Thyroid gland (tissue), 4 donors: ENCODE data around the gene ZNF407. TPM values are rescaled to one million over a fixed set of nuclear protein-coding genes. Genes with fewer than 3 reads are reported as not detected.

ENCODE experiments used
- DNase-seq, 2 donors: peaks; one replicate each; pipeline ENCODE4 v3.0.0-alpha.2; 2019
- H3K27ac ChIP-seq, 3 donors: fragments of 200-600 bp; sonication (generic); 1 replicate in 2 of 3; 2 replicates in 1 of 3; pipeline ENCODE4 v1.5.1; 2016 to 2019; ENCODE audit warnings: mild to moderate bottlenecking in 1 of 3, moderate library complexity in 1 of 3
- H3K27me3 ChIP-seq: fragments of 200-600 bp; sonication (generic); one replicate; pipeline ENCODE4 v1.5.1; 2019
- H3K36me3 ChIP-seq, 2 donors: fragments of 200-600 bp; sonication (generic); one replicate each; pipeline ENCODE4 v1.5.1; 2016 to 2019
- H3K4me1 ChIP-seq, 2 donors: fragments of 200-600 bp; sonication (generic); one replicate each; pipeline ENCODE4 v1.5.1; 2017 to 2019
- H3K4me3 ChIP-seq, 3 donors: fragments of 200-600 bp; sonication (generic); replicated peaks in 1 of 3; 1 replicate in 2 of 3; 2 replicates in 1 of 3; pipeline ENCODE4 v1.5.1; 2016; ENCODE audit warnings: mild to moderate bottlenecking in 1 of 3
- H3K9me3 ChIP-seq: fragments of 200-600 bp; sonication (generic); one replicate; pipeline ENCODE4 v1.5.1; 2017
- CTCF ChIP-seq, 6 experiments: fragments of 200-600 bp in 3 of 6; fragments of 450-650 bp in 3 of 6; sonication (generic) in 3 of 6; IDR thresholded peaks; one replicate each; pipeline ENCODE4 v1.5.1; 2016 to 2019; ENCODE audit warnings: antibody characterized with exemption in 6 of 6, mild to moderate bottlenecking in 2 of 6, inconsistent platforms in 1 of 6, moderate library complexity in 1 of 6
- POLR2A ChIP-seq, 2 donors: fragments of 450-650 bp; IDR thresholded peaks; one replicate each; pipeline ENCODE4 v1.6.1; 2017; ENCODE audit warnings: antibody characterized with exemption in 2 of 2, mild to moderate bottlenecking in 2 of 2, moderate library complexity in 1 of 2
- WGBS, 2 donors: methylation state at CpG; one replicate each; pipeline ENCODE4 v1.1.5; 2017; 5-methylcytosine and 5-hydroxymethylcytosine counted together
- intact Hi-C: fragments of 100-400 bp; cut with DNase I; formaldehyde crosslinking; loops from one replicate; pipeline ENCODE4 v1.15.1; 2023
- total RNA-seq, 4 donors: library from RNA; depleted of rRNA; stranded (reverse); fragments of >200 nt; gene quantifications; one replicate each; pipeline ENCODE4 v1.2.3, GENCODE V29; 2016

Gene ZNF407
- total RNA-seq, 4 donors from 2014 or later = 20.2 to 40.0 (median 26.4) TPM

GRCh38 chr18:74669136-74669798, 71.6 kb downstream of the ZNF407 start:
- H3K4me1 ChIP-seq = no peaks in the 10 kb centered on the region
- H3K27me3 ChIP-seq = no peaks in the 10 kb centered on the region
- DNase-seq = no peak
- no peaks in the 10 kb centered on the region for H3K9me3 ChIP-seq
- no peaks in the 10 kb centered on the region for H3K36me3 ChIP-seq
- TF ChIP-seq POLR2A (IDR thresholded peaks at IDR 0.05) (no peak), CTCF (IDR thresholded peaks at IDR 0.05) (no peak)
- intact Hi-C loops = no loop called here
- H3K4me3 ChIP-seq = no peak overlapping the region
- no peak overlapping the region for H3K27ac ChIP-seq
- 92 to 94% methylated on average over 8 of the region's 8 CpGs for WGBS, 2 donors

DNA sequence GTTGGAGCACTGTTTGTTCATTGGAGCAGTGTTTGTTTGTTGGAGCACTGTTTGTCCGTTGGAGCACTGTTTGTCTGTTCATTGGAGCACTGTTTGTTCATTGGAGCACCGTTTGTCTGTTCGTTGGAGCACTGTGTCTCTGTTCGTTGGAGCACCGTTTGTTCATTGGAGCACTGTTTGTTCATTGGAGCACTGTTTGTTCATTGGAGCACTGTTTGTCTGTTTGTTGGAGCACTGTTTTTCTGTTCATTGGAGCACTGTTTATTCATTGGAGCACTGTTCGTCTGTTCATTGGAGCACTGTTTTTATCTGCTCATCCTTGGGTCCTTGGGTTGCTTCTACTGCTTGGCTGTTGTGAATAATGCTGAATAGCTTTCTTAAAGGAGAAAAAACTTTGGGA, 74.7 kb downstream of the ZNF407 start:
- intact Hi-C loops = no loop called here

DNA sequence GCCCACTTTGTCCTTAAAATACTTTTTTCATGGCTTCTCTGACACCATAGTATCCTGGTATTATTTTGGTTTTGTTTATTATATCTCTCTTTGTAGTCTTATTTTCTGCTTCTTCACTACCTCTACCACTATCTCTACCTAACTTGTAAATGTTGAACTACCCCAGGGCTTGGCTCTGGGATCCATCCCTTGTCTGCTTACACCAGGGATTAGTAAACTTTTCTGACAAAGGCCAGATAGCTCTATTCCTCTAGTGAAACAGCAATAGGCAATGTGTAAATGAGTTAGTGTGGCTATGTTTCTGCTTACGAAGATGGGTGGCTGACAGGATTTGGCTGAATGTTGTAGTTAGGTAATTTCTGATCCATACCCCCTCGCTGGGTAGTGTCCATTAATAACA, 76.8 kb downstream of the ZNF407 start:
- Histone ChIP-seq H3K4me3 (no peak overlapping the region), H3K4me1 (no peaks in the 10 kb centered on the region), H3K27ac (no peak overlapping the region), H3K9me3 (no peaks in the 10 kb centered on the region), H3K36me3 (no peaks in the 10 kb centered on the region), H3K27me3 (no peaks in the 10 kb centered on the region)
- TF ChIP-seq CTCF (IDR thresholded peaks at IDR 0.05) (no peak), POLR2A (IDR thresholded peaks at IDR 0.05) (no peak)
- intact Hi-C loops = no loop called here
- WGBS, 2 donors = 76 to 88% methylated on average over 2 of the region's 2 CpGs
- DNase-seq = no peak

More for the DNA sequence above, 74.7 kb downstream of the ZNF407 start:
- Histone ChIP-seq H3K4me3 (no peak overlapping the region), H3K4me1 (no peaks in the 10 kb centered on the region), H3K36me3 (no peaks in the 10 kb centered on the region), H3K9me3 (no peaks in the 10 kb centered on the region), H3K27me3 (no peaks in the 10 kb centered on the region), H3K27ac (no peak overlapping the region)
- TF ChIP-seq POLR2A (IDR thresholded peaks at IDR 0.05) (no peak), CTCF (IDR thresholded peaks at IDR 0.05) (no peak)
- no peak for DNase-seq
- WGBS, 2 donors = 82 to 84% methylated on average over 6 of the region's 6 CpGs

DNA sequence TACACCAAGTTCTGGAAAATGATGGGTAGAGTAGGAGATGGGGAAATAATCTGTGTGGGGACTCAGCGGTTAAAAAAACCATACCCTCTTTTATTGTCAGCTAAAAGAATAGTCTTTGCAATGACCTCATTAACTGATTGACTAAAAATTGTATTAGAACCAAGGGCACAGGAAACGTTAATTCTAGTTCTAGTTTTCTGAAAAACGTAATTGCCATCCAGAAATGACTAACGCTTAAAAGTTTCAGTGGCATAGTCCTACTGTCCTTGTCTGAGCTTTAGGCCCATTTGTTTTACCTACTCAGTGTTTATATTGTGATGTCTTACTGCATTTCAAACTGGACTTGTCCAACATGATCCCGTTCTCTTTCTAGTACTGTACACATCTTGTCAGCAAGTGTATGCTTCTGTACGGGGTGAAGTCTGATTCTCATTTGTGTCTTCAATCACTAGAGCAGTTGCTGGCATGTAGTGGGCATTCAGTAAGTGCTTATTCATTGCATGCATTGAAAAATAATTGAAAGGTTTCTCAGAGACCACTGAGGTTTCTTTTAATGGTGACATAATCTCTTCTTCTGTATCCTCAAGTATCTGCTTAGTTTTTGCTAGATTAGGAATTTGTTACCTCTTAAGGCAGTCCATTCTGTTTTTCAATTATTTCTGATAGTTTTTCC, 81.5 kb downstream of the ZNF407 start:
- Histone ChIP-seq H3K4me3 (no peak overlapping the region), H3K27me3 (no peaks in the 10 kb centered on the region), H3K36me3 (no peaks in the 10 kb centered on the region), H3K27ac (no peak overlapping the region), H3K4me1 (peaks cover 4 to 5% of the 10 kb centered on the region in 2 donors), H3K9me3 (no peaks in the 10 kb centered on the region)
- no peak for DNase-seq
- 81 to 86% methylated on average over 6 of the region's 6 CpGs for WGBS, 2 donors
- TF ChIP-seq POLR2A (IDR thresholded peaks at IDR 0.05) (no peak), CTCF (IDR thresholded peaks at IDR 0.05) (no peak)
- intact Hi-C loops = no loop called here

GRCh38 chr18:74679679-74680076, 82.0 kb downstream of the ZNF407 start:
- 69 to 98% methylated on average over 2 of the region's 2 CpGs for WGBS, 2 donors

More at GRCh38 chr18:74679679-74680076, 82.0 kb downstream of the ZNF407 start:
- DNase-seq = no peak
- H3K27ac ChIP-seq = no peak overlapping the region
- H3K4me3 ChIP-seq = no peak overlapping the region
- TF ChIP-seq POLR2A (IDR thresholded peaks at IDR 0.05) (no peak), CTCF (IDR thresholded peaks at IDR 0.05) (no peak)
- no peaks in the 10 kb centered on the region for H3K36me3 ChIP-seq
- H3K27me3 ChIP-seq = no peaks in the 10 kb centered on the region
- no peaks in the 10 kb centered on the region for H3K9me3 ChIP-seq
- intact Hi-C loops = no loop called here
- peaks cover 4 to 5% of the 10 kb centered on the region in 2 donors for H3K4me1 ChIP-seq
